H54 (cell line): ENCODE results near the gene FPR1.
"Not testable (repeated sequence)": the region's sequence is repeated elsewhere in the genome, so short reads cannot be mapped to it uniquely, and the experiment has no call there.

Experiments
- DNase-seq: peaks from one replicate; pipeline ENCODE4 v3.0.0; 2011; ENCODE audit warnings: low spot score, mixed read lengths; ENCODE audit not compliant: insufficient read length
- FAIRE-seq: peaks from 3 replicates; lab custom pipeline; 2011; peaks lifted over from hg19 to GRCh38; lab: Jason Lieb, UNC
- POLR2A ChIP-seq: IDR thresholded peaks from 2 replicates; pipeline ENCODE4 v1.6.1; 2011; ENCODE audit warnings: low read depth, mild to moderate bottlenecking, low read length

Gene FPR1

GRCh38 chr19:51786646-51787494, 35.2 kb upstream of the FPR1 start:
- no peak for TF ChIP-seq POLR2A
- FAIRE-seq: no peak

GRCh38 chr19:51784922-51785690, 33.4 kb upstream of the FPR1 start:
- FAIRE-seq: peak; percentile 86

More at GRCh38 chr19:51786646-51787494, 35.2 kb upstream of the FPR1 start:
- DNase-seq: no peak

GRCh38 chr19:51784109-51784785, 32.6 kb upstream of the FPR1 start:
- peak; percentile 20 for FAIRE-seq

More at GRCh38 chr19:51784922-51785690, 33.4 kb upstream of the FPR1 start:
- no peak for DNase-seq
- no peak for TF ChIP-seq POLR2A

GRCh38 chr19:51783372-51783771, 31.7 kb upstream of the FPR1 start:
- no peak for DNase-seq
- no peak for TF ChIP-seq POLR2A
- FAIRE-seq: no peak

More at GRCh38 chr19:51784109-51784785, 32.6 kb upstream of the FPR1 start:
- no peak for DNase-seq
- no peak for TF ChIP-seq POLR2A

- no peak for FAIRE-seq
- TF ChIP-seq POLR2A: no peak
- no peak for DNase-seq
These were observed 30.3 kb upstream of the FPR1 start for GRCh38 chr19:51781999-51782398.

- FAIRE-seq: no peak
- TF ChIP-seq POLR2A: no peak
These were observed 28.6 kb upstream of the FPR1 start for GRCh38 chr19:51780270-51780669.

GRCh38 chr19:51779703-51780102, 28.0 kb upstream of the FPR1 start:
- DNase-seq (no peak), FAIRE-seq (no peak)
- TF ChIP-seq POLR2A: no peak

More at GRCh38 chr19:51780270-51780669, 28.6 kb upstream of the FPR1 start:
- DNase-seq: no peak

GRCh38 chr19:51779181-51779580, 27.5 kb upstream of the FPR1 start:
- FAIRE-seq (no peak), DNase-seq (no peak)
- TF ChIP-seq POLR2A: no peak

GRCh38 chr19:51777570-51778462, 26.1 kb upstream of the FPR1 start:
- FAIRE-seq (peak; percentile 86), DNase-seq (peak; percentile 21)
- TF ChIP-seq POLR2A: no peak

- not testable (repeated sequence) for DNase-seq, FAIRE-seq
These were observed 24.9 kb upstream of the FPR1 start for GRCh38 chr19:51776561-51776960.

GRCh38 chr19:51772977-51773376, 21.3 kb upstream of the FPR1 start:
- TF ChIP-seq POLR2A: no peak
- FAIRE-seq (no peak), DNase-seq (no peak)

- FAIRE-seq (no peak), DNase-seq (no peak)
- no peak for TF ChIP-seq POLR2A
These were observed 19.9 kb upstream of the FPR1 start for GRCh38 chr19:51771376-51772130.
